ENCODE data around the gene SPON2. TPM values are rescaled to one million over a fixed set of nuclear protein-coding genes. Genes with fewer than 3 reads are reported as not detected.

Gene SPON2
- total RNA-seq, 1 donor from 2014 or later: 10.9 TPM

DNA sequence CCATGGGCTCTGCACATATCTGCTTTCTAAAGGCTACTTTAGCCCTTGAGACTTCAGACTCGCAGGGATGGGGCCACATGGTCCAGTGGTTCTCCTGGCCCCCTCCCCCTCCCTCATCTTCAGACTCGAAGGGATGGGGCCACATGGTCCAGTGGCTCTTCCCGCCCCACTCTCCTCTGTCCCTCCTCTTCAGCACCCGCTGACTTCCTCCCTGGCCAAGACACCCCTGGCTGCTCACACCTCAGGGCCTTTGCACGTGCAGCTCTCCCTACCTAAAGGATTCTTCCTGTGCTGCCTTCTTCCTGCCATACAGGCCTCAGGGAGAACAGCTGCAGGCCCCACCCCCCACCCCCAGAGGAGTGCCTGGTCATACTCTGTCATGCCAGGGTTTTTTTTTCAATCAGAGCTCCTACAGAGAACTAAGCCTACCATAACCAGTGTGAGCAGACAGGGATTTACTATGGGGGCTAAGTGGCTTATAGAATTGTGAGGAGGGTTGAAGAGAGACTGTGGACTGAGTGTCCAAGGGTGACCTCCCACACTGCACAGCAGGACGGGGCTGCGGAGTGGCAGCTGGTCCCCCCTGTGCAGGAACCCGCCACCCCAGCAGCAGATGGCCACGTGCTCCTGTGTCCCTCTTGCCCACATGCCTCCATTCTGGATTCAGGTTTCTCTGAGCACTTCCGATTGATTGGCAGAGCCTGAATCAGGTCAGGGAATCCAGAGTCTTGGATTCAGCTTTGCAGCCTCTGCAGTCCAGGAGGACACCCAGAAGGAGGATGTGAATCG is 6.1 kb upstream of the SPON2 start:
- TF ChIP-seq, protein P1, sequence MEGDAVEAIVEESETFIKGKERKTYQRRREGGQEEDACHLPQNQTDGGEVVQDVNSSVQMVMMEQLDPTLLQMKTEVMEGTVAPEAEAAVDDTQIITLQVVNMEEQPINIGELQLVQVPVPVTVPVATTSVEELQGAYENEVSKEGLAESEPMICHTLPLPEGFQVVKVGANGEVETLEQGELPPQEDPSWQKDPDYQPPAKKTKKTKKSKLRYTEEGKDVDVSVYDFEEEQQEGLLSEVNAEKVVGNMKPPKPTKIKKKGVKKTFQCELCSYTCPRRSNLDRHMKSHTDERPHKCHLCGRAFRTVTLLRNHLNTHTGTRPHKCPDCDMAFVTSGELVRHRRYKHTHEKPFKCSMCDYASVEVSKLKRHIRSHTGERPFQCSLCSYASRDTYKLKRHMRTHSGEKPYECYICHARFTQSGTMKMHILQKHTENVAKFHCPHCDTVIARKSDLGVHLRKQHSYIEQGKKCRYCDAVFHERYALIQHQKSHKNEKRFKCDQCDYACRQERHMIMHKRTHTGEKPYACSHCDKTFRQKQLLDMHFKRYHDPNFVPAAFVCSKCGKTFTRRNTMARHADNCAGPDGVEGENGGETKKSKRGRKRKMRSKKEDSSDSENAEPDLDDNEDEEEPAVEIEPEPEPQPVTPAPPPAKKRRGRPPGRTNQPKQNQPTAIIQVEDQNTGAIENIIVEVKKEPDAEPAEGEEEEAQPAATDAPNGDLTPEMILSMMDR (IDR thresholded peaks at IDR 0.05; ENCODE audit: insufficient read depth, low read length, poor library complexity, severe bottlenecking): no peak

DNA sequence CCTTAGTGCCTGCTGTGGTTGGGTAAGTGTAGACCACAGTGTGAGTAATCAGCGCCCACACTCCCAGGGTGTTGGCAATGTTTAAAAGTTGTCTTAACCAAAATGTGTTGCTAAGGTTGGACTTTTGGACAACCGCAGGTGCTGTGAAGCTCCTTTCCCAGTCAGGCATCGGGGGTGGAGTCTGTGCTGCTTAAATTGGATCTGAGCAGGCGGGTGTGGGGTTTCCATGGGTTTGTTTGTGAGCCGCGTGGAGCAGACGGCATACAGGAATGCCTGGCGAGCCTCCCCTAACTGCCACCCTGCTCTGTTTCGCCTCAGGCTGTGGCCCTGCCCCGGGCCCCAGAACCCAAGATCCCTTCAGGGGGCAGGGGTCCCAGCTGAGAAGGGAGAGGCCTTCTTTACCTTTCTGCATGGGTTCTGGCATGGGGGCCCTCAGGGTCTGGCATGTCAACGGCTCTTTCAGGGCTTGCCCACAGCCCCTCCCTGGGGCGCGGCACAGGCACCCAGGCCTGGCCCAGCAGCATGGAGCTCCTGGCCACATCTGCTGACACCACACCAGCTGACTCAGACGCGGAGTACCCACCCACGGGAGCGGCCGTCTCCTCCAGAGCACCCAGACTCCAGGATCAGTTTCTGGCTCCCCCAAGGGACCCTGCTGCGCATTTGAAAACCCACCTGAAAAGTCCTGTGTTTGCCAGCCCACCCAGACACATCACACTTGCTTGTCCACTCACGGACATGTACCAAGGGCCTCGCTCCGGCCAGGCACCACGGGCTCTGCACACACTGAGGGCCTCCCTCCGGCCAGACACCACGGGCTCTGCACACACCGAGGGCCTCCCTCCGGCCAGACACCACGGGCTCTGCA is 5.1 kb upstream of the SPON2 start:
- H3K27me3 ChIP-seq (ENCODE audit: control insufficient read depth, insufficient read depth, low read length): peaks cover 9% of the 10 kb centered on the region
- DNase-seq (ENCODE audit: low read depth): no peak
- no peaks in the 10 kb centered on the region for H3K36me3 ChIP-seq (ENCODE audit: control insufficient read depth, insufficient read depth, low read length)
- TF ChIP-seq, protein P1 (IDR thresholded peaks at IDR 0.05; ENCODE audit: insufficient read depth, low read length, poor library complexity, severe bottlenecking): no peak
- H3K4me3 ChIP-seq (ENCODE audit: low read depth, low read length): no peak overlapping the region

More for the DNA sequence above, 6.1 kb upstream of the SPON2 start:
- peaks cover 4% of the 10 kb centered on the region for H3K27me3 ChIP-seq (ENCODE audit: control insufficient read depth, insufficient read depth, low read length)
- DNase-seq (ENCODE audit: low read depth): no peak
- no peaks in the 10 kb centered on the region for H3K36me3 ChIP-seq (ENCODE audit: control insufficient read depth, insufficient read depth, low read length)
- H3K4me3 ChIP-seq (ENCODE audit: low read depth, low read length): no peak overlapping the region

- DNase-seq (ENCODE audit: low read depth): no peak
- TF ChIP-seq, protein P1 (IDR thresholded peaks at IDR 0.05; ENCODE audit: insufficient read depth, low read length, poor library complexity, severe bottlenecking): no peak
- Histone ChIP-seq H3K36me3 (ENCODE audit: control insufficient read depth, insufficient read depth, low read length) (no peaks in the 10 kb centered on the region), H3K27me3 (ENCODE audit: control insufficient read depth, insufficient read depth, low read length) (peaks cover 18% of the 10 kb centered on the region), H3K4me3 (ENCODE audit: low read depth, low read length) (no peak overlapping the region)
Measured at GRCh38 chr4:1176398-1177273, 4.3 kb upstream of the SPON2 start.

- no peak for DNase-seq (ENCODE audit: low read depth)
- TF ChIP-seq, protein P1 (IDR thresholded peaks at IDR 0.05; ENCODE audit: insufficient read depth, low read length, poor library complexity, severe bottlenecking): no peak
- no peak overlapping the region for H3K4me3 ChIP-seq (ENCODE audit: low read depth, low read length)
- H3K36me3 ChIP-seq (ENCODE audit: control insufficient read depth, insufficient read depth, low read length): no peaks in the 10 kb centered on the region
- H3K27me3 ChIP-seq (ENCODE audit: control insufficient read depth, insufficient read depth, low read length): peaks cover 27% of the 10 kb centered on the region
Measured at GRCh38 chr4:1175635-1176229, 3.3 kb upstream of the SPON2 start.

DNA sequence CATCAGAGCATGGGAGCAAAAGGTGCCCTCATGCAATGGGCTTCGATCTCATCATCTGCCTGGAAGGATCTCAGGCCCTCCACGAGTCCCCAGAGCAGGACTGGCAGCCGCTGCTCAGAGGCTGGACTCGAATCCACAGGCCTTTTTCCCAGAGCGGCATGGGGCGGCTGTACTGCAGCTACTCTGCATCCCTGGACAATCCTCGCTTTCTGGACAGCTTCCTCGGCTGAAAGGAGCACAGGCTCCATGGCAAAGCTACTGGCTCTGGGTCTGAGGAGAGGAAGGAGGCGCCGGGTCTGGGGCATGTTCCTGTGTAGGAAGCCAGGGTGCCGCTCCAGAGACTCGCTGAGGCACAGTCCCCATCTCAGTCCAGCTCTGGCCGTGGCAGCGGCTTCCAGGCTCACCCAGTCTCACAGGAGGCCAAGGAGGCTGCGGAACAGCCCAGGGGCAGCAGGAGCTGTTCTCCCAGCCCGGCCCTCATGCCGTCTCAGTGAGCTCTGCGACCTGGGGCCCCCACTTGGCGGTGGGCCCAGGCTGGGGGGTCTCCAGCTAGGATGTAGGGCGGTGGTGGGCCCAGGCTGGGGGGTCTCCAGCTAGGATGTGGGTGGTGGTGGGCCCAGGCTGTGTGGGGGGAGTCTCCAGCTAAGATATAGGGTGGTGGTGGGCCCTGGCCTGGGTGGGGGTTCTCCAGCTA is 2.7 kb upstream of the SPON2 start:
- Histone ChIP-seq H3K27me3 (ENCODE audit: control insufficient read depth, insufficient read depth, low read length) (peaks cover 33% of the 10 kb centered on the region), H3K36me3 (ENCODE audit: control insufficient read depth, insufficient read depth, low read length) (no peaks in the 10 kb centered on the region), H3K4me3 (ENCODE audit: low read depth, low read length) (no peak overlapping the region)
- TF ChIP-seq, protein P1 (IDR thresholded peaks at IDR 0.05; ENCODE audit: insufficient read depth, low read length, poor library complexity, severe bottlenecking): no peak
- no peak for DNase-seq (ENCODE audit: low read depth)

Data from kidney epithelial cell (primary cell).